Measurements from ENCODE around the gene MAP7. TPM values are rescaled to one million over a fixed set of nuclear protein-coding genes. Genes with fewer than 3 reads are reported as not detected.

Gene MAP7
- total and polyA plus RNA-seq, 9 of the 15 experiments (the other 6 are each of a cell fraction or from before 2014, with no cell fraction given) = 0.76 to 7.7 (median 3.9) TPM

DNA sequence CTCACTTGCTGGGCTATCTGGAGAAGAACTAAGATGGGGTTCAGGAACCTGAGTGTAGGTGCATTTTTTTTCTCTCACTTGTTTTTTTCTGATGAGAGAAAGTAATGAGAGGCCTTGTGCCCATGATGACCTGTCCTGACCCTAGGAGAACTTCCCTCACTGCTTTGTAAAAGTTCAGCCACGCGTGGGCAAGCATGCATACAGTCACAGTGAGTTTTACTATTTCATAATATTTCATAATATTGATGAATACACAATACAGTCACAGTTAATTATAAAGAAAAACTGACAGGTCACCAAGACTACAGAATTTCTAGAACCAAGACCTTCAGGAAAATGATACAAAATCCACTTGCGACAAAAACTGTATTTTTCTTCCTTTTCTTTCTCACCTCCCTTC is 111.8 kb downstream of the MAP7 start:
- no peak overlapping the region for H3K4me2 ChIP-seq (ENCODE audit: insufficient read depth, low read length)
- no peak overlapping the region for H3K4me3 ChIP-seq
- no peaks in the 10 kb centered on the region for H3K9me1 ChIP-seq (ENCODE audit: control insufficient read depth, insufficient read depth, low read length)
- no peak for DNase-seq (ENCODE audit: extremely low read depth in 1 of 4, low spot score in 3 of 4)
- H4K20me1 ChIP-seq (replicated peaks; ENCODE audit: control insufficient read depth, insufficient read depth, low read length) = no peaks in the 10 kb centered on the region
- no peak for ATAC-seq
- in situ Hi-C loops (cut with MboI) (no loop called here), intact Hi-C loops (cut with micrococcal nuclease) (no loop called here)
- no peak overlapping the region for H3K9ac ChIP-seq (ENCODE audit: insufficient read depth in 1 of 2, low read depth in 2 of 2, low read length in 2 of 2)
- H3K9me3 ChIP-seq (replicated peaks; ENCODE audit: control insufficient read depth, insufficient read depth, low read depth, low read length) = no peaks in the 10 kb centered on the region
- peaks cover 0 to 4% of the 10 kb centered on the region in 2 experiments; a peak in 1 of 5 replicates for H3K27me3 ChIP-seq (ENCODE audit: control insufficient read depth in 2 of 2, insufficient read depth in 2 of 2, low read length in 2 of 2)
- peaks cover 0 to 5% of the 10 kb centered on the region in 2 experiments; a peak in 1 of 5 replicates for H3K4me1 ChIP-seq (replicated peaks in 1 of 2; ENCODE audit: control insufficient read depth in 2 of 2, insufficient read depth in 2 of 2, low read length in 2 of 2)
- CTCF ChIA-PET (ENCODE audit: low intra/inter-chr PET ratio) = no interaction called here
- no peak for FAIRE-seq
- H3K79me2 ChIP-seq (ENCODE audit: control insufficient read depth, insufficient read depth, low read length) = no peaks in the 10 kb centered on the region
- no peak overlapping the region for H3K27ac ChIP-seq (ENCODE audit: extremely low read depth, low read depth, low read length)
- WGBS (ENCODE audit: insufficient coverage, low coverage, missing lambda C conversion rate) = 32% methylated on average over 3 of the region's 3 CpGs
- POLR2A ChIA-PET = interaction anchor here (0.6 to 1.3 kb wide), 3 partner anchors 14 to 53 kb away, joined by 3 to 4 read pairs (median 3); no protein-coding TSS in a partner anchor
- no TSS peak for BruUV-seq (replicated peaks)
- TF ChIP-seq NR2C2 (CRISPR knock-in tag; IDR thresholded peaks at IDR 0.05) (no peak), NR2C2 (tag; IDR thresholded peaks at IDR 0.05) (peak; percentile 17; the same call in 1 of the 2 replicates), CEBPG (CRISPR knock-in tag; IDR thresholded peaks at IDR 0.05) (no peak), CEBPG (tag; conservative IDR thresholded peaks at IDR 0.05 in 1 of 2, IDR thresholded peaks at IDR 0.05 in 1 of 2) (peak; percentile 41 to 58), TAF9B (IDR thresholded peaks at IDR 0.05; ENCODE audit: partially characterized antibody) (no peak), CEBPB (tag; IDR thresholded peaks at IDR 0.05) (peak; percentile 14; the same call in 1 of the 2 replicates), FOSL1 (tag; conservative IDR thresholded peaks at IDR 0.05) (no peak), PCBP1 (IDR thresholded peaks at IDR 0.05; ENCODE audit: low read depth, low read length, poor library complexity, severe bottlenecking) (no peak), JUN (IDR thresholded peaks at IDR 0.05; ENCODE audit: borderline replicate concordance, low read depth, low read length) (no peak), JUN (CRISPR knock-in tag; IDR thresholded peaks at IDR 0.05; ENCODE audit: borderline replicate concordance) (no peak), TCFL5 (CRISPR knock-in tag; conservative IDR thresholded peaks at IDR 0.05) (no peak)
- no peaks in the 10 kb centered on the region for H3K36me3 ChIP-seq (ENCODE audit: control insufficient read depth, insufficient read depth, low read length)
- no peak overlapping the region for H2AFZ ChIP-seq (ENCODE audit: low read depth, low read length)
